BE2C (cell line): ENCODE data around the gene GID4.

Experiments used
- DNase-seq: peaks from one replicate; pipeline ENCODE4 v3.0.0-alpha.2; 2020
- H3K27me3 ChIP-seq: fragments of 250-450 bp; sonication (Bioruptor Pico); 2 replicates; pipeline ENCODE4 v1.5.1; 2020; ENCODE audit warnings: mild to moderate bottlenecking
- H3K36me3 ChIP-seq: fragments of 250-450 bp; sonication (Bioruptor Pico); 2 replicates; pipeline ENCODE4 v1.5.1; 2020; ENCODE audit warnings: mild to moderate bottlenecking
- H3K4me1 ChIP-seq: fragments of 250-450 bp; sonication (Bioruptor Pico); 2 replicates; pipeline ENCODE4 v1.5.1; 2020
- H3K4me3 ChIP-seq: 2 replicates; pipeline ENCODE4 v1.5.1; 2011; ENCODE audit warnings: low read depth, low read length
- H3K9me3 ChIP-seq: fragments of 250-450 bp; sonication (Bioruptor Pico); 2 replicates; pipeline ENCODE4 v1.5.1; 2020
- CTCF ChIP-seq: IDR thresholded peaks from 2 replicates; pipeline ENCODE4 v1.5.1; 2012; ENCODE audit warnings: mild to moderate bottlenecking, low read depth, low read length

Gene GID4

GRCh38 chr17:18059283-18059682 is 20.1 kb downstream of the GID4 start:
- no peak overlapping the region for H3K4me3 ChIP-seq
- no peak for DNase-seq
- no peaks in the 10 kb centered on the region for H3K4me1 ChIP-seq
- no peaks in the 10 kb centered on the region for H3K36me3 ChIP-seq
- no peaks in the 10 kb centered on the region for H3K9me3 ChIP-seq
- no peaks in the 10 kb centered on the region for H3K27me3 ChIP-seq
- no peak for TF ChIP-seq CTCF

- H3K4me3 ChIP-seq = no peak overlapping the region
- H3K27me3 ChIP-seq = no peaks in the 10 kb centered on the region
- no peaks in the 10 kb centered on the region for H3K36me3 ChIP-seq
- no peaks in the 10 kb centered on the region for H3K4me1 ChIP-seq
- H3K9me3 ChIP-seq = no peaks in the 10 kb centered on the region
- no peak for DNase-seq
- TF ChIP-seq CTCF = no peak
Measured at GRCh38 chr17:18064053-18064452, 24.8 kb downstream of the GID4 start.

GRCh38 chr17:18065546-18065945 is 26.3 kb downstream of the GID4 start:
- Histone ChIP-seq H3K4me1 (no peaks in the 10 kb centered on the region), H3K27me3 (no peaks in the 10 kb centered on the region), H3K4me3 (no peak overlapping the region), H3K36me3 (no peaks in the 10 kb centered on the region), H3K9me3 (no peaks in the 10 kb centered on the region)
- no peak for TF ChIP-seq CTCF
- DNase-seq = no peak

- DNase-seq = no peak
- H3K4me1 ChIP-seq = no peaks in the 10 kb centered on the region
- no peak overlapping the region for H3K4me3 ChIP-seq
- no peaks in the 10 kb centered on the region for H3K27me3 ChIP-seq
- no peak for TF ChIP-seq CTCF
- no peaks in the 10 kb centered on the region for H3K36me3 ChIP-seq
- no peaks in the 10 kb centered on the region for H3K9me3 ChIP-seq
Measured at GRCh38 chr17:18066866-18067265, 27.7 kb downstream of the GID4 start.

- Histone ChIP-seq H3K9me3 (no peaks in the 10 kb centered on the region), H3K4me3 (no peak overlapping the region), H3K4me1 (no peaks in the 10 kb centered on the region), H3K36me3 (no peaks in the 10 kb centered on the region), H3K27me3 (no peaks in the 10 kb centered on the region)
- DNase-seq = no peak
- TF ChIP-seq CTCF = no peak
Measured at GRCh38 chr17:18069101-18069500, 29.9 kb downstream of the GID4 start.

GRCh38 chr17:18070861-18071340 is 31.7 kb downstream of the GID4 start:
- no peaks in the 10 kb centered on the region for H3K27me3 ChIP-seq
- H3K4me1 ChIP-seq = no peaks in the 10 kb centered on the region
- H3K4me3 ChIP-seq = peak overlapping the region; percentile 24
- no peak for DNase-seq
- TF ChIP-seq CTCF = no peak
- H3K36me3 ChIP-seq = no peaks in the 10 kb centered on the region
- H3K9me3 ChIP-seq = no peaks in the 10 kb centered on the region
